A549 (cell line): ENCODE results near the gene CBR3. TPM values are rescaled to one million over a fixed set of nuclear protein-coding genes. Genes with fewer than 3 reads are reported as not detected.
A peak's percentile ranks its signal among the peaks of the same experiment; 100 is the strongest.

Experiments used
- ATAC-seq, 2 experiments: fragments of 200-7000 bp in 1 of 2; fragments of >200 bp in 1 of 2; cut with Nextera tagmentation in 1 of 2; cut with Tn5 transposase in 1 of 2; 3 replicates each; pipeline versions ENCODE4 v1.8.0 to v1.9.1; 2018 to 2020; ENCODE audit warnings: mild to moderate bottlenecking in 1 of 2, moderate library complexity in 1 of 2
- CTCF ChIA-PET: fragments of 300-600 bp; sonication (Branson Sonifier 250); formaldehyde crosslinking; extraction: SDS; loops from one replicate; lab custom pipeline; 2021; ENCODE audit warnings: antibody characterized with exemption, inconsistent platforms; lab: Yijun Ruan, JAX
- POLR2A ChIA-PET: fragments of 350-600 bp; formaldehyde crosslinking; extraction: SDS; loops from one replicate; lab custom pipeline; 2021; ENCODE audit warnings: antibody characterized with exemption, inconsistent platforms; lab: Yijun Ruan, JAX
- DNase-seq, 2 experiments: peaks; one replicate each; pipeline versions ENCODE4 v3.0.0 to v3.0.0-alpha.2; 2011 to 2016; ENCODE audit warnings: low read depth in 1 of 2, low spot score in 1 of 2
- FAIRE-seq: peaks from 2 replicates; lab custom pipeline; 2011; peaks lifted over from hg19 to GRCh38; lab: Jason Lieb, UNC
- H3K27ac ChIP-seq, 2 experiments: fragments of >200 bp; sonication (Bioruptor Twin); formaldehyde crosslinking; 3 replicates each; pipeline ENCODE4 v1.5.1; 2016 to 2017
- H3K4me1 ChIP-seq: fragments of >200 bp; sonication (Bioruptor Twin); formaldehyde crosslinking; 3 replicates; pipeline ENCODE4 v1.6.1; 2016
- H3K4me2 ChIP-seq: fragments of >200 bp; sonication (Bioruptor Twin); formaldehyde crosslinking; 3 replicates; pipeline ENCODE4 v1.6.1; 2016
- H3K4me3 ChIP-seq: fragments of >200 bp; sonication (Bioruptor Twin); formaldehyde crosslinking; 3 replicates; pipeline ENCODE4 v1.5.1; 2016
- H3K9me3 ChIP-seq: fragments of >200 bp; sonication (Bioruptor Twin); formaldehyde crosslinking; 3 replicates; pipeline ENCODE4 v1.6.1; 2016
- E2F6 ChIP-seq: IDR thresholded peaks from 2 replicates; pipeline ENCODE4 v1.6.1; 2012; ENCODE audit warnings: low read depth, borderline replicate concordance
- HDAC2 ChIP-seq: fragments of 200-600 bp; sonication (generic); IDR thresholded peaks from 2 replicates; pipeline ENCODE4 v1.6.1; 2016
- HOXB13 ChIP-seq: fragments of 250-450 bp; sonication (Bioruptor Pico); IDR thresholded peaks from 2 replicates; pipeline ENCODE4 v1.5.0; 2020; ENCODE audit warnings: low read depth, mild to moderate bottlenecking, moderate library complexity
- JUNB ChIP-seq: fragments of >200 bp; sonication (Bioruptor Twin); formaldehyde crosslinking; IDR thresholded peaks from 2 replicates; pipeline ENCODE4 v1.6.1; 2016
- MAX ChIP-seq: IDR thresholded peaks from 2 replicates; pipeline ENCODE4 v1.6.1; 2012
- MAZ ChIP-seq: fragments of 150-350 bp; IDR thresholded peaks from 2 replicates; pipeline ENCODE4 v1.6.1; 2014; ENCODE audit warnings: antibody characterized with exemption, low read depth, low read length, borderline replicate concordance
- PHF8 ChIP-seq: fragments of 200-600 bp; sonication (generic); IDR thresholded peaks from 2 replicates; pipeline ENCODE4 v1.6.1; 2016; ENCODE audit warnings: low read depth, mild to moderate bottlenecking, antibody characterized with exemption, moderate library complexity, borderline replicate concordance
- POLR2A ChIP-seq: IDR thresholded peaks from 2 replicates; pipeline ENCODE4 v1.6.1; 2012; ENCODE audit warnings: mild to moderate bottlenecking, low read length
- RAD21 ChIP-seq, 2 experiments: fragments of >200 bp in 1 of 2; sonication (Bioruptor Twin) in 1 of 2; formaldehyde crosslinking in 1 of 2; IDR thresholded peaks in 1 of 2; conservative IDR thresholded peaks in 1 of 2; 2 replicates in 1 of 2; 3 replicates in 1 of 2; pipeline ENCODE4 v1.6.1; 2012 to 2018; ENCODE audit warnings: inconsistent platforms in 1 of 2
- RARB ChIP-seq: fragments of 250-450 bp; sonication (Bioruptor Pico); IDR thresholded peaks from 2 replicates; pipeline ENCODE4 v1.8.0; 2021; ENCODE audit warnings: mild to moderate bottlenecking, moderate library complexity
- RCOR1 ChIP-seq: fragments of 150-350 bp; IDR thresholded peaks from 2 replicates; pipeline ENCODE4 v1.6.1; 2014; ENCODE audit warnings: antibody characterized with exemption, low read length, low read depth
- SMC3 ChIP-seq: fragments of >200 bp; sonication (Bioruptor Twin); formaldehyde crosslinking; IDR thresholded peaks from 3 replicates; pipeline ENCODE4 v1.6.1; 2018; ENCODE audit warnings: inconsistent platforms
- ZC3H11A ChIP-seq: fragments of 450-650 bp; IDR thresholded peaks from 2 replicates; pipeline ENCODE4 v1.6.1; 2014; ENCODE audit warnings: antibody characterized with exemption, mild to moderate bottlenecking
- ZNF302 ChIP-seq: fragments of 250-450 bp; sonication (Bioruptor Pico); IDR thresholded peaks from 2 replicates; pipeline ENCODE4 v1.9.0; 2021; ENCODE audit warnings: inconsistent platforms, mild to moderate bottlenecking, moderate library complexity
- WGBS: methylation state at CpG from one replicate; pipeline ENCODE4 v1.1.6; 2017; ENCODE audit errors: missing lambda C conversion rate; 5-methylcytosine and 5-hydroxymethylcytosine counted together
- polyA minus RNA-seq: library from RNA; depleted of rRNA, polyadenylated mRNA; stranded (reverse); fragments of >200 nt; gene quantifications from 2 replicates; pipeline ENCODE4 v1.2.3, GENCODE V29; 2011; rRNA and poly(A)+ RNA removed
- polyA plus RNA-seq, 4 experiments: library from polyadenylated mRNA; depleted of rRNA in 3 of 4; stranded (reverse); fragments of >200 nt; fragmentation: RNase III in 1 of 4; extraction: RNeasy Plus Mini Kit Qiagen cat#74134 plus additional on column Dnase treatment in 1 of 4; gene quantifications; 2 replicates in 3 of 4; 3 replicates in 1 of 4; pipeline ENCODE4 v1.2.3, GENCODE V29; 2011 to 2017
- TF ChIP-seq, protein P1 (sequence below): fragments of 200-600 bp; sonication (generic); IDR thresholded peaks from 2 replicates; pipeline ENCODE4 v1.6.1; 2016; ENCODE audit warnings: antibody characterized with exemption, mild to moderate bottlenecking, moderate library complexity

Gene CBR3
- polyA plus RNA-seq (2011; rRNA removed), result 5.2 and 6.1 TPM in 2 replicates
- 9.9 and 11.2 TPM in 2 replicates for polyA plus RNA-seq (2012; cell fraction: cytosol; rRNA removed)
- 5.9 and 7.9 TPM in 2 replicates for polyA plus RNA-seq (2012; cell fraction: nucleus; rRNA removed)
- 5.9 to 6.5 TPM (median 6.5 TPM) in 3 replicates for polyA plus RNA-seq (2017; fragmentation: RNase III; extraction: RNeasy Plus Mini Kit Qiagen cat#74134 plus additional on column Dnase treatment)
- 0.97 and 1.7 TPM in 2 replicates for polyA minus RNA-seq

DNA sequence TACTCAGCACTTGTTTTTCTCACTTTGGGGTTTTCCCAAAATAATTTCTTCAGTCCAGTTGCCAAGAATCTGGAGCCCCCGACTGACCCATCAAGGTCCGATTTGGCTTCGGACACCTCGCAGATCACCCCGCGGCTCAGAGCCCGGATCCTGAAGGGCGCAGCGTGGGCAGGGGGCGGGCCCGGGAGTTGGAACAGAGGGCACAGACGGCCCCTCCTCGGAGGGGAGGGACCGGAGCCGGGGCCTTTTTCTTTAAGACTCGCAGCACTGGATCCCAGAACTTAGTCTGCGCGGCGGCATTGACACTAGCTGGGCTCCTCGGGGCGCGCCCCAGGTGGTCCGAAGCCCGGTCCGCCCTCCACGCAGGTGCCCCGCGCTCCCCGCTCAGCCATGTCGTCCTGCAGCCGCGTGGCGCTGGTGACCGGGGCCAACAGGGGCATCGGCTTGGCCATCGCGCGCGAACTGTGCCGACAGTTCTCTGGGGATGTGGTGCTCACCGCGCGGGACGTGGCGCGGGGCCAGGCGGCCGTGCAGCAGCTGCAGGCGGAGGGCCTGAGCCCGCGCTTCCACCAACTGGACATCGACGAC lies at the start of gene CBR3:
Gene CBR3, plus strand, starts transcription at position 277 of the 588 bp plus-strand sequence. Its CDS starts 114 bp downstream, at position 391.
- DNase-seq, result peak; percentile 45 to 55
- CTCF ChIA-PET, result interaction anchor here (0.6 to 10.0 kb wide), 2 partner anchors 75 to 262 kb away, joined by 4 to 75 read pairs; no protein-coding TSS in a partner anchor
- TF ChIP-seq POLR2A, result peak; percentile 68
- TF ChIP-seq RARB (CRISPR knock-in tag), result no peak
- TF ChIP-seq PHF8, result peak; percentile 24; the same call in 1 of the 2 replicates
- peak; percentile 59; the same call in 1 of the 2 replicates for TF ChIP-seq MAX
- peak; percentile 57 for TF ChIP-seq E2F6
- FAIRE-seq, result no peak
- H3K9me3 ChIP-seq, result no peaks in the 10 kb centered on the region
- peak within 1 kb of the TSS; percentile 92 for H3K4me2 ChIP-seq
- peak; percentile 41 to 74 for ATAC-seq
- H3K4me3 ChIP-seq, result peak within 1 kb of the TSS; percentile 63
- POLR2A ChIA-PET, result interaction anchor here (1.3 kb wide), 1 partner anchor 185 kb away, joined by 5 read pairs; the partner anchor contains the start of gene MORC3
- WGBS, result 0% methylated on average over 4 of the region's 53 CpGs
- peak within 1 kb of the TSS; percentile 59 to 85 for H3K27ac ChIP-seq
- H3K4me1 ChIP-seq, result peaks cover 12% of the 10 kb centered on the region; the same call in 2 of the 3 replicates

GRCh38 chr21:36087362-36088138 lies 47.3 kb upstream of the CBR3 start:
- ATAC-seq (peak in 1 of 2 experiments; percentile 61; a peak in 2 of 6 replicates), FAIRE-seq (no peak), DNase-seq (no peak)
- Histone ChIP-seq H3K4me2 (no peak overlapping the region), H3K27ac (no peak overlapping the region), H3K4me1 (no peaks in the 10 kb centered on the region), H3K9me3 (no peaks in the 10 kb centered on the region), H3K4me3 (no peak overlapping the region)
- 54% methylated on average over 6 of the region's 6 CpGs for WGBS
- ChIA-PET CTCF (interaction anchor here (0.9 to 2.4 kb wide), 4 partner anchors 10 to 39 kb away, joined by 3 to 12 read pairs (median 4); no protein-coding TSS in a partner anchor), POLR2A (interaction anchor here (0.6 kb wide), 1 partner anchor 14 kb away, joined by 4 read pairs; no protein-coding TSS in a partner anchor)
- no peak for TF ChIP-seq RCOR1
- no peak for TF ChIP-seq RAD21 (conservative IDR thresholded peaks at IDR 0.05 in 1 of 2, IDR thresholded peaks at IDR 0.05 in 1 of 2)
- TF ChIP-seq HDAC2, result no peak
- no peak for TF ChIP-seq MAZ
- TF ChIP-seq, protein P1, sequence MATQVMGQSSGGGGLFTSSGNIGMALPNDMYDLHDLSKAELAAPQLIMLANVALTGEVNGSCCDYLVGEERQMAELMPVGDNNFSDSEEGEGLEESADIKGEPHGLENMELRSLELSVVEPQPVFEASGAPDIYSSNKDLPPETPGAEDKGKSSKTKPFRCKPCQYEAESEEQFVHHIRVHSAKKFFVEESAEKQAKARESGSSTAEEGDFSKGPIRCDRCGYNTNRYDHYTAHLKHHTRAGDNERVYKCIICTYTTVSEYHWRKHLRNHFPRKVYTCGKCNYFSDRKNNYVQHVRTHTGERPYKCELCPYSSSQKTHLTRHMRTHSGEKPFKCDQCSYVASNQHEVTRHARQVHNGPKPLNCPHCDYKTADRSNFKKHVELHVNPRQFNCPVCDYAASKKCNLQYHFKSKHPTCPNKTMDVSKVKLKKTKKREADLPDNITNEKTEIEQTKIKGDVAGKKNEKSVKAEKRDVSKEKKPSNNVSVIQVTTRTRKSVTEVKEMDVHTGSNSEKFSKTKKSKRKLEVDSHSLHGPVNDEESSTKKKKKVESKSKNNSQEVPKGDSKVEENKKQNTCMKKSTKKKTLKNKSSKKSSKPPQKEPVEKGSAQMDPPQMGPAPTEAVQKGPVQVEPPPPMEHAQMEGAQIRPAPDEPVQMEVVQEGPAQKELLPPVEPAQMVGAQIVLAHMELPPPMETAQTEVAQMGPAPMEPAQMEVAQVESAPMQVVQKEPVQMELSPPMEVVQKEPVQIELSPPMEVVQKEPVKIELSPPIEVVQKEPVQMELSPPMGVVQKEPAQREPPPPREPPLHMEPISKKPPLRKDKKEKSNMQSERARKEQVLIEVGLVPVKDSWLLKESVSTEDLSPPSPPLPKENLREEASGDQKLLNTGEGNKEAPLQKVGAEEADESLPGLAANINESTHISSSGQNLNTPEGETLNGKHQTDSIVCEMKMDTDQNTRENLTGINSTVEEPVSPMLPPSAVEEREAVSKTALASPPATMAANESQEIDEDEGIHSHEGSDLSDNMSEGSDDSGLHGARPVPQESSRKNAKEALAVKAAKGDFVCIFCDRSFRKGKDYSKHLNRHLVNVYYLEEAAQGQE, result no peak
- no peak for TF ChIP-seq JUNB
- TF ChIP-seq HOXB13, result no peak

- DNase-seq (no peak), FAIRE-seq (no peak), ATAC-seq (no peak)
- WGBS, result 70% methylated on average over 3 of the region's 3 CpGs
- ChIA-PET POLR2A (no interaction called here), CTCF (no interaction called here)
- Histone ChIP-seq H3K4me3 (no peak overlapping the region), H3K27ac (no peak overlapping the region), H3K4me2 (no peak overlapping the region), H3K9me3 (no peaks in the 10 kb centered on the region), H3K4me1 (no peaks in the 10 kb centered on the region)
- TF ChIP-seq ZNF302 (CRISPR knock-in tag) (no peak), SMC3 (no peak), ZC3H11A (no peak)
These were observed 44.9 kb upstream of the CBR3 start for GRCh38 chr21:36089946-36090345.
